ENCODE measurements around the gene MINDY4. TPM values are rescaled to one million over a fixed set of nuclear protein-coding genes. Genes with fewer than 3 reads are reported as not detected.
A peak's percentile ranks its signal among the peaks of the same experiment; 100 is the strongest.

The MINDY4 gene
- total RNA-seq, 1 donor from 2014 or later = 0.96 TPM

DNA sequence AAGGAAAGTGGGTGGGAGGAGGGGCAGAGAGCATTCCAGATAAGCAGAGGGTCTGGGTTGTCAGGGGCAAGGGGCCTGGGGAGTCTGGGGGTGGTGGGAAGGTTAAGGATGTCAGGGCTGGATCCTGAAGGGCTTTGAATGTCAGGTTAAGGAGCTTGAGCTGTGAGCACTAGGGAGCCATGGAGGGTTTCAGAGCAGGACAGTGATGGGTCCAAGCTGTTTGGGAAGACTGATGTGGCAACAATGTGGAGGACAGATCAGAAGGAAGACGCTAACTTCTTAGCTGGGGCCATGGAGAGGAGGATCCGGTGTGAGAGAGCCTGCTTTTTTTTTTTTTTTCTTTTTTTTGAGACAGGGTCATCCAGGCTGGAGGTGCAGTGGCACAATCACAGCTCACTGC, 126.6 kb downstream of the MINDY4 start:
- H3K27ac Mint-ChIP-seq = no peak overlapping the region
- H3K9me3 Mint-ChIP-seq = no peaks in the 10 kb centered on the region
- H3K36me3 Mint-ChIP-seq (ENCODE audit: low read depth) = no peaks in the 10 kb centered on the region
- intact Hi-C loops (cut with micrococcal nuclease) = no loop called here
- H3K4me1 Mint-ChIP-seq (ENCODE audit: low read depth) = no peaks in the 10 kb centered on the region
- H3K27me3 Mint-ChIP-seq (ENCODE audit: insufficient read depth) = no peaks in the 10 kb centered on the region
- no peak for DNase-seq (ENCODE audit: low spot score)
- H3K4me3 Mint-ChIP-seq = no peak overlapping the region

DNA sequence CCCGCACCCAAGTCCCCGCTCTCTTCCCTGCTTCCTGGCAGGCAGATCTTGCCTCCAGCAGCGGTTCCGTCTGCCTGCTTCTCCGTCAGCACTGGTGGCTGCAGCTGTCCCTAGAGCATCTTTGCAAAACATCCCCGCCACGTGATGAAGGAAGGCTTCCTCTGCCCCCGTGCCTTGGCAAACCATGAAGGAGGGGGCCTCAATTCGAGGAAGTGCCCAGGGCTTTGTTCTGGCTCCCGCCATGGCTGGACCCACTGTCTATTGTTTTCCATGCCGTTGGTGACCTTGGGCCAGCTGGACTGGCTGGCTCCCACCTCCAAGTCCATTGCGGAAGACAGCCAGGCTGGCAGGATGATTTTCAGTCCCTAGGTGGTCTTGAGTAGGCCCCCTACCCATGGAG, 127.2 kb downstream of the MINDY4 start:
- H3K27me3 Mint-ChIP-seq (ENCODE audit: insufficient read depth) = no peaks in the 10 kb centered on the region
- no peaks in the 10 kb centered on the region for H3K9me3 Mint-ChIP-seq
- H3K4me3 Mint-ChIP-seq = no peak overlapping the region
- no peak for DNase-seq (ENCODE audit: low spot score)
- H3K4me1 Mint-ChIP-seq (ENCODE audit: low read depth) = no peaks in the 10 kb centered on the region
- no peaks in the 10 kb centered on the region for H3K36me3 Mint-ChIP-seq (ENCODE audit: low read depth)
- no peak overlapping the region for H3K27ac Mint-ChIP-seq
- intact Hi-C loops (cut with micrococcal nuclease) = no loop called here

DNA sequence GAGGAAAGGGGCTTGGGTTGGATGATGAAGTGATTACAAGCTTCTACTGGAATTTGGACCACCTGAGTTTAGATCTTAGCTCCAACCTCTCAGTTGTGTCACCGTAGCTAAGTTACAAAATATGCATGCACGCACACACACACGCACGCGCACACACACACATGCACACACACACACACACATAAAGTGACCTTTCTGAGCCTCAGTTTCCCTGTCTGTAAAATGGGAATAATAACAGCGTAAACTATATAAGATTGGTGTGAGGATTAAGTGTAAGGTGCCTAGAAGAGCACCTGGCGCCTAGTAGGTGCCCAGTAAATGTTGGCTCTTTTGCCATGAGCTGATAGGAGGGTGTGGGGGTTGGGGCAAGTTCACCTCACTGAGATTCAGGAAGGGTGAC, 127.8 kb downstream of the MINDY4 start:
- Mint-ChIP-seq H3K9me3 (no peaks in the 10 kb centered on the region), H3K4me1 (ENCODE audit: low read depth) (no peaks in the 10 kb centered on the region), H3K27ac (no peak overlapping the region), H3K27me3 (ENCODE audit: insufficient read depth) (no peaks in the 10 kb centered on the region), H3K4me3 (no peak overlapping the region), H3K36me3 (ENCODE audit: low read depth) (no peaks in the 10 kb centered on the region)
- DNase-seq (ENCODE audit: low spot score) = no peak
- intact Hi-C loops (cut with micrococcal nuclease) = no loop called here

DNA sequence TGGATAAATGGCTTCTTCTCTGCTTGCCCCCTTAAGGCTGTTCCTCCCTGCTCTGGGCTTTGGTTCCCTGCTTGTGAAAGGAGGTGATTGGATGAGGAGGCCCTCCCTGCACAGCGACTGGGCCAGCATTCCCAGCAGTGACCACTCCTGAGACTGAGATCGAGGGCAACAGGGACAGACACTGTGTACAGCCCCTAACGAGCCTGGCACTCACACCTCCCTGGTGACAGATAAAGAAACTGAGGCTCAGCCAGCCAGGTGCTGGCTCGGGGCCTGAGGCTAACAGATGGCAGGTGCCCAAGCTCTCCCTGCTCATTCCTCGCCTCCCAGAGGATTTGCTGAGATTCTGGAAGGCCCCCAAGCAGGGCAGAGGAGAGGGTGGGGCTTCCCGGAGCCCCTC, 128.4 kb downstream of the MINDY4 start:
- no peaks in the 10 kb centered on the region for H3K36me3 Mint-ChIP-seq (ENCODE audit: low read depth)
- intact Hi-C loops (cut with micrococcal nuclease) = no loop called here

DNA sequence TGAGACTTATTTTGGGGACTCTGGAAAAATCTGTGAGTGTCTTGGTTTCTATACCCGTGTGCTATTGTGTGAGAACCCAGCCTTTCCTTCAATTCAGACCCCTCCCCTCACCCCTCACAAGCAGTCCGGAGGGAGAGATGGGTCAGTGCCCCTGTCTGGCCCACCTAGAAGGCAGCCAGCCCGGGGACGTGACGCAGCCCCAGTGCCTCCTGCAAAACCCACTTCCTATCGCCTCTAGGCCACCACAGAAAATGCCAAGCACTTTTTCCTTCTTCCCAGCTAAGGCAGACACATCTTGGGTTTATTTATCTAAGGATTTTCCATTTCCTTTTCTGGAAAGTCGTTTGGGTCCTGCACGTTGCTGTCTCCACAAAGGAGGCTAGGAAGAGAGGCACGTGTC, 128.8 kb downstream of the MINDY4 start:
- H3K4me3 Mint-ChIP-seq = no peak overlapping the region
- H3K27me3 Mint-ChIP-seq (ENCODE audit: insufficient read depth) = no peaks in the 10 kb centered on the region
- no peaks in the 10 kb centered on the region for H3K4me1 Mint-ChIP-seq (ENCODE audit: low read depth)
- intact Hi-C loops (cut with micrococcal nuclease) = no loop called here
- H3K27ac Mint-ChIP-seq = no peak overlapping the region
- DNase-seq (ENCODE audit: low spot score) = no peak
- H3K36me3 Mint-ChIP-seq (ENCODE audit: low read depth) = no peaks in the 10 kb centered on the region
- no peaks in the 10 kb centered on the region for H3K9me3 Mint-ChIP-seq

More for the DNA sequence above, 128.4 kb downstream of the MINDY4 start:
- DNase-seq (ENCODE audit: low spot score) = no peak
- Mint-ChIP-seq H3K4me3 (no peak overlapping the region), H3K9me3 (no peaks in the 10 kb centered on the region), H3K27ac (no peak overlapping the region), H3K4me1 (ENCODE audit: low read depth) (no peaks in the 10 kb centered on the region), H3K27me3 (ENCODE audit: insufficient read depth) (no peaks in the 10 kb centered on the region)

DNA sequence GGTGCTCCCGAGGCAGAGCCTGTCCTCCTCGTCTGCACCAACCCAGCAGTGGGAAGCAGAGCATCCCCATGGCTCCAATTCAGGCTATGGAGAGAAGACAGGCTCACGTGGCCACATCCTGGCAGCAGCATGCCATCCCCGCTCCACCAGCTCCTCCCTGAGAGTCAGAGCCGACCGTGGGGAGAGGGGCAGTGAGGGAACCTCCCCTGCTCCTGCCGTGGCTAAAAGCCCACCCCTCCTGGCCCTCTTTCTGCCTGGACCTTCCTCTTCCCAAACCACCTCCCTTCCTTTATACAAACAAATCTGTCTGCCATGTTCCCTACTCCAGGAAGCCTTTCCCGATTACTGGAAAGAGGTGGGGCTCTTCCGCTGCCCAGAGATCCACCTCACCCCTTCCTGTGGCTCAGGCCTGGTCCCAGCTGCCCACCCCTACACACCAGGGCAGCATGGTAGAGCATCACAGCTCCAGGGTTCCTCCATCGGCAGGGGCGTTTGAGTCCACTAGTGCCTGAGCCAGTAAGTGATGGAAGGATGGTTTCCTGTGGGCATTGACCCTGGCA, 129.7 kb downstream of the MINDY4 start:
- Mint-ChIP-seq H3K27ac (no peak overlapping the region), H3K36me3 (ENCODE audit: low read depth) (no peaks in the 10 kb centered on the region), H3K4me3 (no peak overlapping the region), H3K4me1 (ENCODE audit: low read depth) (no peaks in the 10 kb centered on the region), H3K27me3 (ENCODE audit: insufficient read depth) (no peaks in the 10 kb centered on the region), H3K9me3 (no peaks in the 10 kb centered on the region)
- DNase-seq (ENCODE audit: low spot score) = no peak
- intact Hi-C loops (cut with micrococcal nuclease) = no loop called here

DNA sequence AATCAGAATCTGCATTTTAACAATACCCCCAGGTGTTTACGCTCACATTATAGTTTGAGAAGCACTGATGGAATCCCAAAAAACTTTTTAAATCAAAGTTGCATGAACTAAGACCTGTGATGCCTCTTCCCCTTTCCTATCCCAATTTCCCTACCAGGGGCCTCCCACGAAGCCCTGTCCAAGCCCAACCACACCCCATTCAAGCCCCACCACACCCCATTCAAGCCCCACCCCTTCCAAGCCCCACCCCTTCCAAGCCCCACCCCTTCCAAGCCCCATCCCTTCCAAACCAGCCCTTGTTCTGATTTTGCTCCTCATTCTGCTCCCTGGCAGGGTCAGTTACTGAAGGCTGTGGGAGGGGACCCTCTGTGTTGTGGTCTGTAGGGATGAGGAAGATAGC, 130.6 kb downstream of the MINDY4 start:
- Mint-ChIP-seq H3K4me1 (ENCODE audit: low read depth) (no peaks in the 10 kb centered on the region), H3K4me3 (no peak overlapping the region), H3K9me3 (no peaks in the 10 kb centered on the region), H3K27me3 (ENCODE audit: insufficient read depth) (no peaks in the 10 kb centered on the region), H3K36me3 (ENCODE audit: low read depth) (no peaks in the 10 kb centered on the region), H3K27ac (no peak overlapping the region)
- intact Hi-C loops (cut with micrococcal nuclease) = no loop called here
- DNase-seq (ENCODE audit: low spot score) = no peak

DNA sequence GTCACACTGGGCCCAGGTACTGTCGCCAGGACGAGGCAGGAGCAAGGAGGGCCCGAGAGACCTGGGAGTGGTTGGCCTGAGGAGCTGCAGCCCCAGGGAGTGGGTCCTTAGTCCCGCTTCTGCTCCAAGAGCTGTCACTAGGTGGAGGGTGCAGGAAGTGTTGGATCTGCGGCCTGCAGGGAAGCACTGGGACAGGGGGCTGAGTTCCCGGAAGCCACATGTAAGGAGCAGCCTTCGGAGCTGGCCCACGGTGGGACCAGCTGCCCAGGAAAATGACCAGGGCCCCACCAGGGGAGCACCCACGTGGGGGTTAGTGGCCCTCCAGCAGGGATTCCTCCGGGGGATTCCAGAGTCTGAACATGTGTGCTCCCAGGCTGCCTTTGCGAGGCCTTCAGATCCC, 131.2 kb downstream of the MINDY4 start:
- no peak for DNase-seq (ENCODE audit: low spot score)
- Mint-ChIP-seq H3K9me3 (no peaks in the 10 kb centered on the region), H3K27ac (no peak overlapping the region), H3K4me1 (ENCODE audit: low read depth) (no peaks in the 10 kb centered on the region), H3K36me3 (ENCODE audit: low read depth) (no peaks in the 10 kb centered on the region), H3K4me3 (no peak overlapping the region), H3K27me3 (ENCODE audit: insufficient read depth) (no peaks in the 10 kb centered on the region)
- intact Hi-C loops (cut with micrococcal nuclease) = no loop called here

DNA sequence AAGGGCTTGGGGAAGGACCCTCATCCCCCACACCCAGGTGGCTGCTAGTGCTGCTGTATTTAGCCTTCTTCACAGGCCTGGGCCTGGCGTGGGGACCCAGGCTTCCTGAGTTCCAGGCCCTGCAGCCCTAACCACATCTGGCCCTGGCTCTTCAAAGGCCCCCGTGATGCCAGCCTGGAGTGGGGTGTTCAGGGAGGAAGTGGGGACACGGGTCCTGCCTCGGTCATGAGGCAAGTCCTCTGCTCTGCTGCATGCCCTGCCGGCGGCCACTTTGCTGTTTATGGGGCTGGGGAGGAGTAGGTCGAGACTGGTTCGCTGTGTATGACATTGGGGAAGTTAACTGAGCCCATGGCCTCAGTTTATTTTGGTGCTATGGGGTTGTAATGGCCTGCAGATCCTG, 131.9 kb downstream of the MINDY4 start:
- Mint-ChIP-seq H3K4me3 (no peak overlapping the region), H3K27ac (no peak overlapping the region), H3K4me1 (ENCODE audit: low read depth) (no peaks in the 10 kb centered on the region), H3K36me3 (ENCODE audit: low read depth) (no peaks in the 10 kb centered on the region), H3K9me3 (no peaks in the 10 kb centered on the region), H3K27me3 (ENCODE audit: insufficient read depth) (no peaks in the 10 kb centered on the region)
- intact Hi-C loops (cut with micrococcal nuclease) = no loop called here
- peak; percentile 1 for DNase-seq (ENCODE audit: low spot score)

DNA sequence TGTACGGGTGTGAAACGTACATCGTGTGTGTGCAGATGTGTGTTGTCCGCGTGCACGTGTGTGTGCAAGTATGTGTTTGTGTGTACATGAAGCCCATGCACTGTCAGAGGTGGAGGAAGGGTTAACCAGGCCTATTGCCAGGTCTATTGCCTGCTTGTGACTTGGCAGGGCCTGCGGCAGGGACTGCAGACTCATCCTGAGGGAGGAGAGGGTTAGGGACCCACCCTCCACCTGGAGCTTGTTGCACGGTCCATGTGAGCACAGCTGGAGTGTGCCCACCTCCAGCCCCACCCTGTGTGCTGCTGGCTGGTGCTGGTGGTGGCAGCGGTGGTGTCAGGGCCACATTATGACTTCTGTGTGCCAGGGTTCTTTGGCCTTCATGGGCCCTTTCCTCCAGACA, 133.3 kb downstream of the MINDY4 start:
- DNase-seq (ENCODE audit: low spot score) = no peak
- intact Hi-C loops (cut with micrococcal nuclease) = no loop called here
- Mint-ChIP-seq H3K9me3 (no peaks in the 10 kb centered on the region), H3K4me1 (ENCODE audit: low read depth) (no peaks in the 10 kb centered on the region), H3K27me3 (ENCODE audit: insufficient read depth) (no peaks in the 10 kb centered on the region), H3K4me3 (no peak overlapping the region), H3K27ac (no peak overlapping the region), H3K36me3 (ENCODE audit: low read depth) (no peaks in the 10 kb centered on the region)

DNA sequence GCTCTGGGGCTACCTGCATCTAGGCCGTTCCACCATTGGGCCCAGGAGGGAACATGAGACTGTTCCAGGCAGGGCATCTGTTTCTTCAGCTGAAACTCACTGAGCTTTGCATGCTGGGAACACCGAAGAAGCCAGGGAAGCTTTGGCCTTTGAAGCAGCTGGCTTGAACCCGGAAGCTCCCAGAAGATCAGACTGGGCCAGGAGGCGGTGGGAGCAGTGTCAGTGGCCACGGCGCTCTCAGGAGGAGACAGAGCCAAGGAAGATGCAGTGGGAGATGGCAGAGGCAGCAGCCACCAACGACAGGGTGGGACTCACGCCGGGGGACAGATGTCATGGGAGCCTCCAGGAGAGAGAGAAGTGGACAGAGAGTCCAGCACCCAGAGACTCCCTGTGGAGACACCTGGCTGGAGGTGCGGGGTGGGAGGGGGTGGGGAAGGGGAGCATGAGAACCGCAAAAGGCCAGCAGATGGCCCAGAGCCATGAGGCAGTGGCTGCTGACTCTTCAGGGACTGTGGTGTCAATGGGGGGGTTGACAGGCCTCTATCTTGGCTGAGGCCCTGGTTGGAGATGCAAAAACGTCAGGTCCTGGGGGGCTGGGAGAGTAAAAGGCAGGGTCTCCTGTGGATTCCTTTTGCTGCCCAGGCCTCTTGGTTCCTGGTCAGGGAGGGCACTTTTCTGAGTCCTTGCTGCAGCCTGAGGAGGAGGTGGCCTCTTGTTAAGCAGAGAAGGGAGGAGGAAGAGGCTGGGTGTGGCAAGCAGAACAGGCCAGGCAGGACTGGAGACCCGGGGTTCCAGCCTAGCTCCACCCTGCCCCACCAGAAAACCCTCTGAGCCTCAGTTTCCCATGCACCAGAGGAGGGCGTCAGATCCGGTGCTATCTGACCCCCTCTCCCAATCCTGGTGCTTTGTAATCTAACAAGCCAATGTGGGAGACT, 134.1 kb downstream of the MINDY4 start:
- intact Hi-C loops (cut with micrococcal nuclease) = no loop called here
- Mint-ChIP-seq H3K36me3 (ENCODE audit: low read depth) (no peaks in the 10 kb centered on the region), H3K27ac (no peak overlapping the region), H3K4me3 (no peak overlapping the region), H3K9me3 (no peaks in the 10 kb centered on the region), H3K27me3 (ENCODE audit: insufficient read depth) (no peaks in the 10 kb centered on the region), H3K4me1 (ENCODE audit: low read depth) (no peaks in the 10 kb centered on the region)
- DNase-seq (ENCODE audit: low spot score) = no peak

DNA sequence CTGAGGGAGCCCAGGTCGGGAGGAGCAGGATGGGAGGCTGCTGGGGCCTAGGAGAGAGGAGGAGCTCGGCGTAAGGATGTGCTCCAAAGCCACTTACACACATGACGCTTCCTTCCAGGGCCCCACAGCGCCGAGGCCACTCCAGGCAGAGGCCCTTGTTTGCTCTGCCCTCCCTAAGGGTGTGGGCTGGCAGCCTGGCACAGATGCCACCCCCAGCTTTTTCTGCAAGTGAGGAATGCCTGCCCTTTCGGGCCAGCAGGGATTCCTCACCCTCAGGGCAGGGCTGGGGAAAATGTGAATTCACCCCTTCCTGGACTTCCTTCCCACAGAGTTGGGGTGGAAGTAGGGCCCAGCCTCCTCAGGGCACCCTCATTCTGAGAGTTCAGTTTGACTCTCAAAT, 134.8 kb downstream of the MINDY4 start:
- intact Hi-C loops (cut with micrococcal nuclease) = no loop called here
- no peaks in the 10 kb centered on the region for H3K36me3 Mint-ChIP-seq (ENCODE audit: low read depth)
- no peaks in the 10 kb centered on the region for H3K4me1 Mint-ChIP-seq (ENCODE audit: low read depth)
- H3K4me3 Mint-ChIP-seq = no peak overlapping the region
- no peaks in the 10 kb centered on the region for H3K9me3 Mint-ChIP-seq
- no peaks in the 10 kb centered on the region for H3K27me3 Mint-ChIP-seq (ENCODE audit: insufficient read depth)
- no peak for DNase-seq (ENCODE audit: low spot score)
- no peak overlapping the region for H3K27ac Mint-ChIP-seq

DNA sequence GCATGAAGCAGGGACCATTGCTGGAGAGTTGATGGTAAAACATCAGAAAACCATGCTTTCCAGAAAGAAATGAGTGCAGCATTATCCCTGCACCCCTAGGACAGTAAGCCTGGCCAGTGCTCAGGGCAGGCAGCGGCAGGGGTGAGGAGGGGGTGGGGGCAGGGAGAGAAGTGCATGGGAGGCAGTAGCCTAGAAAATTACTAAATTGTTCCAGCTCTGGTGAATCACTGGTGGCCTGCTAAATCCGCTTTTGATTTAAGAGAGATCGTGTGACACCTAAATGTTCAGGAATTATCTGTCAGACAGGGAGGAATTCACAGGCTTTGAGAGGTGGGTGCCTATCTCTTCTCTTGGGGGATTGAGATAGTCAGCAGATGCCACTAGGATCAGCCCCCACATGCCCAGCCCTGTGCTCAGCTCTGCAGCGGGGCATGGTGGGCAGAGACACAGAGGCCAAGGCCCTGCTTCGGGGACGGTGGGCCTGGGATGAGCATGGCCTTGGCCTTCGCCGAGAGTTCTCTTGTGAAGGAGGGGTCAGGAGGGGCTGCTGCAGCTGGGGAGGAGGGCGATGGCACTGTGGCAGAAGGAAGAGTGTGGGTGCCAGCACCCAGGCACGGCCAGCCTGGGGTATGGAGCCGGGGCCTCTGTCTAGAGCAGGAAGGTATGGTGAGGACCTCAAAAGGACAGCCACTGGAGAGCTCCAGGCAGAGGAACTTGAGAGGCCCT, 135.5 kb downstream of the MINDY4 start:
- intact Hi-C loops (cut with micrococcal nuclease) = no loop called here
- DNase-seq (ENCODE audit: low spot score) = no peak
- H3K36me3 Mint-ChIP-seq (ENCODE audit: low read depth) = no peaks in the 10 kb centered on the region

More for the DNA sequence above, 135.5 kb downstream of the MINDY4 start:
- H3K27me3 Mint-ChIP-seq (ENCODE audit: insufficient read depth) = no peaks in the 10 kb centered on the region
- no peak overlapping the region for H3K27ac Mint-ChIP-seq
- H3K4me1 Mint-ChIP-seq (ENCODE audit: low read depth) = no peaks in the 10 kb centered on the region
- H3K9me3 Mint-ChIP-seq = no peaks in the 10 kb centered on the region
- no peak overlapping the region for H3K4me3 Mint-ChIP-seq

All from activated T-helper 1 cell treated with anti-CD3 and anti-CD28 coated beads, Interleukin-12 subunit alpha, Interleukin-12 subunit beta, Interleukin-2, Interleukin-4 antibody, amounts not matched to agents 30 ng/mL and 10 ng/mL and 1 ng/mL, durations not matched to agents 14 hours and 24 hours and 36 hours (primary cell).